Activated naive CD8-positive, alpha-beta T cell treated with anti-CD3 and anti-CD28 coated beads for 36 hours (primary cell): ENCODE measurements around the gene CSNK1G2. TPM values are rescaled to one million over a fixed set of nuclear protein-coding genes. Genes with fewer than 3 reads are reported as not detected.

ENCODE experiments used
- DNase-seq: peaks from one replicate; pipeline ENCODE4 v3.0.0; 2021
- H3K27ac Mint-ChIP-seq: one replicate; pipeline ENCODE4 v1.8.0; 2022; ENCODE audit warnings: mild to moderate bottlenecking, moderate library complexity, mixed read lengths
- H3K27me3 Mint-ChIP-seq: one replicate; pipeline ENCODE4 v1.8.0; 2022; ENCODE audit warnings: mild to moderate bottlenecking, mixed read lengths
- H3K36me3 Mint-ChIP-seq: one replicate; pipeline ENCODE4 v1.8.0; 2021; ENCODE audit warnings: mild to moderate bottlenecking, mixed read lengths
- H3K4me1 Mint-ChIP-seq: one replicate; pipeline ENCODE4 v1.8.0; 2021; ENCODE audit warnings: mixed read lengths
- H3K4me3 Mint-ChIP-seq: one replicate; pipeline ENCODE4 v1.8.0; 2022; ENCODE audit warnings: mild to moderate bottlenecking, moderate library complexity, mixed read lengths
- H3K9me3 Mint-ChIP-seq: one replicate; pipeline ENCODE4 v1.8.0; 2022; ENCODE audit warnings: mixed read lengths
- total RNA-seq, 2 experiments: library from RNA; stranded (reverse); gene quantifications; one replicate each; pipeline ENCODE4 v1.2.3, GENCODE V29; 2021

Gene CSNK1G2
- total RNA-seq, 2 experiments from 2014 or later, result 50.7 to 51.1 TPM

GRCh38 chr19:1929021-1929742, 11.8 kb upstream of the CSNK1G2 start:
- peaks cover 8% of the 10 kb centered on the region for H3K36me3 Mint-ChIP-seq
- H3K9me3 Mint-ChIP-seq, result peaks cover 10% of the 10 kb centered on the region
- H3K4me1 Mint-ChIP-seq, result peaks cover 11% of the 10 kb centered on the region
- no peaks in the 10 kb centered on the region for H3K27me3 Mint-ChIP-seq
- H3K4me3 Mint-ChIP-seq, result peak overlapping the region; percentile 47
- peak; percentile 87 for DNase-seq
- H3K27ac Mint-ChIP-seq, result no peak overlapping the region

GRCh38 chr19:1931445-1931844, 9.5 kb upstream of the CSNK1G2 start:
- Mint-ChIP-seq H3K27ac (no peak overlapping the region), H3K27me3 (no peaks in the 10 kb centered on the region), H3K36me3 (peaks cover 14% of the 10 kb centered on the region), H3K9me3 (peaks cover 13% of the 10 kb centered on the region), H3K4me3 (no peak overlapping the region), H3K4me1 (peaks cover 11% of the 10 kb centered on the region)
- no peak for DNase-seq

- Mint-ChIP-seq H3K27me3 (no peaks in the 10 kb centered on the region), H3K4me1 (peaks cover 11% of the 10 kb centered on the region), H3K27ac (no peak overlapping the region), H3K4me3 (no peak overlapping the region), H3K9me3 (peaks cover 13% of the 10 kb centered on the region), H3K36me3 (peaks cover 17% of the 10 kb centered on the region)
- DNase-seq, result no peak
Measured at GRCh38 chr19:1932395-1932794, 8.6 kb upstream of the CSNK1G2 start.

- DNase-seq, result no peak
- Mint-ChIP-seq H3K27ac (no peak overlapping the region), H3K4me3 (no peak overlapping the region), H3K4me1 (peaks cover 10% of the 10 kb centered on the region), H3K27me3 (no peaks in the 10 kb centered on the region), H3K36me3 (peaks cover 17% of the 10 kb centered on the region), H3K9me3 (peaks cover 13% of the 10 kb centered on the region)
Measured at GRCh38 chr19:1933244-1933643, 7.7 kb upstream of the CSNK1G2 start.

- Mint-ChIP-seq H3K27ac (no peak overlapping the region), H3K4me1 (peaks cover 11% of the 10 kb centered on the region), H3K36me3 (peaks cover 17% of the 10 kb centered on the region), H3K9me3 (peaks cover 13% of the 10 kb centered on the region), H3K4me3 (no peak overlapping the region), H3K27me3 (no peaks in the 10 kb centered on the region)
- no peak for DNase-seq
Measured at GRCh38 chr19:1933942-1934341, 7.0 kb upstream of the CSNK1G2 start.

- Mint-ChIP-seq H3K36me3 (peaks cover 17% of the 10 kb centered on the region), H3K9me3 (peaks cover 13% of the 10 kb centered on the region), H3K4me1 (peaks cover 16% of the 10 kb centered on the region), H3K27ac (no peak overlapping the region), H3K27me3 (no peaks in the 10 kb centered on the region), H3K4me3 (no peak overlapping the region)
- DNase-seq, result no peak
Measured at GRCh38 chr19:1935484-1936208, 5.3 kb upstream of the CSNK1G2 start.

GRCh38 chr19:1936430-1936829, 4.5 kb upstream of the CSNK1G2 start:
- Mint-ChIP-seq H3K4me3 (no peak overlapping the region), H3K27ac (no peak overlapping the region), H3K36me3 (peaks cover 17% of the 10 kb centered on the region)

GRCh38 chr19:1936916-1937610, 3.9 kb upstream of the CSNK1G2 start:
- H3K4me3 Mint-ChIP-seq, result no peak overlapping the region
- H3K36me3 Mint-ChIP-seq, result peaks cover 12% of the 10 kb centered on the region
- peaks cover 7% of the 10 kb centered on the region for H3K9me3 Mint-ChIP-seq
- no peak overlapping the region for H3K27ac Mint-ChIP-seq
- no peak for DNase-seq
- peaks cover 16% of the 10 kb centered on the region for H3K4me1 Mint-ChIP-seq
- no peaks in the 10 kb centered on the region for H3K27me3 Mint-ChIP-seq

More at GRCh38 chr19:1936430-1936829, 4.5 kb upstream of the CSNK1G2 start:
- peaks cover 16% of the 10 kb centered on the region for H3K4me1 Mint-ChIP-seq
- no peaks in the 10 kb centered on the region for H3K27me3 Mint-ChIP-seq
- DNase-seq, result no peak
- H3K9me3 Mint-ChIP-seq, result peaks cover 12% of the 10 kb centered on the region

- Mint-ChIP-seq H3K4me1 (peaks cover 20% of the 10 kb centered on the region), H3K4me3 (no peak overlapping the region), H3K36me3 (peaks cover 9% of the 10 kb centered on the region), H3K27ac (no peak overlapping the region), H3K9me3 (peaks cover 3% of the 10 kb centered on the region), H3K27me3 (no peaks in the 10 kb centered on the region)
- no peak for DNase-seq
Measured at GRCh38 chr19:1938071-1938470, 2.9 kb upstream of the CSNK1G2 start.

GRCh38 chr19:1942078-1942933, 1.3 kb downstream of the CSNK1G2 start:
- peak; percentile 81 for DNase-seq
- peaks cover 31% of the 10 kb centered on the region for H3K4me1 Mint-ChIP-seq
- H3K9me3 Mint-ChIP-seq, result no peaks in the 10 kb centered on the region
- H3K27ac Mint-ChIP-seq, result peak overlapping the region; percentile 89
- peaks cover 2% of the 10 kb centered on the region for H3K36me3 Mint-ChIP-seq
- H3K4me3 Mint-ChIP-seq, result peak overlapping the region; percentile 91
- no peaks in the 10 kb centered on the region for H3K27me3 Mint-ChIP-seq

GRCh38 chr19:1942934-1943555, 2.1 kb downstream of the CSNK1G2 start:
- H3K36me3 Mint-ChIP-seq, result peaks cover 2% of the 10 kb centered on the region
- H3K27ac Mint-ChIP-seq, result peak overlapping the region; percentile 89
- no peaks in the 10 kb centered on the region for H3K9me3 Mint-ChIP-seq
- H3K4me1 Mint-ChIP-seq, result peaks cover 30% of the 10 kb centered on the region
- H3K27me3 Mint-ChIP-seq, result no peaks in the 10 kb centered on the region
- DNase-seq, result no peak
- H3K4me3 Mint-ChIP-seq, result peak overlapping the region; percentile 91

- DNase-seq, result no peak
- Mint-ChIP-seq H3K27me3 (no peaks in the 10 kb centered on the region), H3K4me3 (peak overlapping the region; percentile 91), H3K4me1 (peaks cover 28% of the 10 kb centered on the region), H3K36me3 (peaks cover 2% of the 10 kb centered on the region), H3K27ac (peak overlapping the region; percentile 89), H3K9me3 (no peaks in the 10 kb centered on the region)
Measured at GRCh38 chr19:1943661-1944087, 2.7 kb downstream of the CSNK1G2 start.

GRCh38 chr19:1944088-1944915, 3.3 kb downstream of the CSNK1G2 start:
- H3K27ac Mint-ChIP-seq, result no peak overlapping the region
- H3K4me3 Mint-ChIP-seq, result peak overlapping the region; percentile 25
- H3K27me3 Mint-ChIP-seq, result no peaks in the 10 kb centered on the region

More at GRCh38 chr19:1944088-1944915, 3.3 kb downstream of the CSNK1G2 start:
- Mint-ChIP-seq H3K9me3 (no peaks in the 10 kb centered on the region), H3K36me3 (peaks cover 2% of the 10 kb centered on the region), H3K4me1 (peaks cover 28% of the 10 kb centered on the region)
- DNase-seq, result no peak
